HG02943 (cell line): ENCODE measurements around the gene SOX6.

Source experiments
- ATAC-seq: cut with Tn5 transposase; IDR thresholded peaks from one replicate; pipeline ENCODE4 v1.9.1; 2021; ENCODE audit warnings: mild to moderate bottlenecking, low read depth, moderate library complexity; ENCODE audit not compliant: unreplicated experiment

Gene SOX6

GRCh38 chr11:15920856-15921629 lies 435.3 kb downstream of the SOX6 start:
- no peak for ATAC-seq

DNA sequence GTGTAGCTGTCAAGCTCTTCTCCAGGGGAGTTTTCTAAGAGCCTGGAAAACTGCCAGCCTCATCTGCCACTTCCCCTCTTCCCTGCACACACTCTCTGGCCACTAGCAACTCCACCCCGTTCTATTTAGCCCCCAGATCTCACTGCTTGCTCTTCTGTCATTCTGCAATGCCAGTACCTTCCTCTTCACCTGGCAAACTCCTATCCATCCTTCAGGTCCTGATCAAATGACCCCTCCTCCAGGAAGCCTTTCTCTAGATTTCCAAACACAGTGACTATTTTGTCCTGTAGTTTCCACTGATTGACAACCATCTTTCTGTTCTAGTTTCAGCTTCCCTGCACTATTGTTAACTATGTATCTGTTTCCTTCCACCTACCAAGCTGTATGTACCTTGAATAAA lies 437.7 kb downstream of the SOX6 start:
- ATAC-seq: no peak

- ATAC-seq: no peak
Observed at GRCh38 chr11:15918212-15918611, 438.1 kb downstream of the SOX6 start.
